ENCODE measurements around the gene TNS3. TPM values are rescaled to one million over a fixed set of nuclear protein-coding genes. Genes with fewer than 3 reads are reported as not detected.
A peak's percentile ranks its signal among the peaks of the same experiment; 100 is the strongest.

The TNS3 gene
- total RNA-seq, 1 donor from 2014 or later, result 30.3 TPM

GRCh38 chr7:47546733-47547494 lies 35.0 kb downstream of the TNS3 start:
- intact Hi-C loops (cut with micrococcal nuclease), result no loop called here
- DNase-seq (no peak), ATAC-seq (ENCODE audit: low read depth) (no peak)
- Mint-ChIP-seq H3K4me3 (no peak overlapping the region), H3K27ac (no peak overlapping the region), H3K4me1 (peaks cover 43% of the 10 kb centered on the region), H3K9me3 (no peaks in the 10 kb centered on the region), H3K27me3 (no peaks in the 10 kb centered on the region), H3K36me3 (ENCODE audit: low read depth) (peaks cover 7% of the 10 kb centered on the region)
- CTCF ChIA-PET, result no interaction called here
- POLR2A ChIA-PET, result interaction anchor here (0.7 kb wide), 1 partner anchor 18 kb away, joined by 3 read pairs; no protein-coding TSS in a partner anchor
- no peak for TF ChIP-seq CTCF (IDR thresholded peaks at IDR 0.05)

DNA sequence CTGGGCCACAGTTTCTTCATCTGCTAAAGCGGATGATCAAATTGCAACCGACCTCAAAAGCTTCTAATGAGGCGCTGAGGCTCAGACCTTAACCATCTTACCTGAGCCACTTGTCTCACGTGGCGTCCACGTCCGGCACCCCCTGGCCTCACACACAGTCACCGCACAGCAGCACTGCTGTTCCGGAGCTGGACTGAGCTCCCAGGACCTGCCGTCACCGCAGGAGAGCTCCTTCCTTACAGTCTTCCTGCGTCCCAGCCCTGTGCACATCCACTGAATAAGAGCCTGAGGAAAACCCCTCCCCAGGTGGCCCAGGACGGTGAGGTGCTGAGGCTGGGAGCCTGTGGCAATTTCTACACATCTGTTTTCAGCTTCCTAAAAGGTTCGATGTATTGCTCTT lies 35.7 kb downstream of the TNS3 start:
- CTCF ChIA-PET, result no interaction called here
- peak overlapping the region; percentile 9 for H3K27ac Mint-ChIP-seq
- ATAC-seq (ENCODE audit: low read depth), result no peak

DNA sequence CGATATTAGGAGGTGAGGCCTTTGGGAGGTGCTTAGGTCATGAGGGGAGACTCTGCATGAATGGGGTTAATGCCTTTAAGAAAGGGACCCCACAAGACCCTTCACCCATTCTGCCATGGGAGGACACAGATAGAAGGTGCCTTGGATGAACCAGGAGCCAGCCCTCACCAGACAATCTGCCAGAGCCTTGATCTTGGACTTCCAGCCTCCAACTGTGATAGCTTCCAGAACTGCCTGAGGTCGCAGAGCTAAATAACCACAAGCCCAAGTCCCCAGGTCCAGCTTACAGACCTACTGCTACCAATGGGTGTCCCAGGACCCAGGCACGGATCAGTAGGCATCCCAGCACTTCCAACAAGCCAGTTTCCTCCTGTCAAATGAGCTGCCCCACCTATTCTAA lies 37.5 kb downstream of the TNS3 start:
- H3K27ac Mint-ChIP-seq, result no peak overlapping the region
- no peak overlapping the region for H3K4me3 Mint-ChIP-seq
- H3K4me1 Mint-ChIP-seq, result peaks cover 42% of the 10 kb centered on the region
- H3K27me3 Mint-ChIP-seq, result no peaks in the 10 kb centered on the region
- POLR2A ChIA-PET, result interaction anchor here (0.6 to 1.1 kb wide), 2 partner anchors 23 to 126 kb away, joined by 3 to 6 read pairs; no protein-coding TSS in a partner anchor
- peaks cover 10% of the 10 kb centered on the region for H3K36me3 Mint-ChIP-seq (ENCODE audit: low read depth)
- CTCF ChIA-PET, result interaction anchor here (0.8 kb wide), 1 partner anchor 100 kb away, joined by 3 read pairs; no protein-coding TSS in a partner anchor
- H3K9me3 Mint-ChIP-seq, result no peaks in the 10 kb centered on the region
- DNase-seq, result no peak
- no peak for TF ChIP-seq CTCF (IDR thresholded peaks at IDR 0.05)
- intact Hi-C loops (cut with micrococcal nuclease), result loop anchor here (2.0 to 5.0 kb wide), 2 partner anchors 30 to 62 kb away; no protein-coding TSS in a partner anchor
- ATAC-seq (ENCODE audit: low read depth), result no peak

More for the DNA sequence above, 35.7 kb downstream of the TNS3 start:
- POLR2A ChIA-PET, result interaction anchor here (0.7 kb wide), 1 partner anchor 18 kb away, joined by 3 read pairs; no protein-coding TSS in a partner anchor
- Mint-ChIP-seq H3K4me1 (peaks cover 42% of the 10 kb centered on the region), H3K27me3 (no peaks in the 10 kb centered on the region), H3K4me3 (no peak overlapping the region), H3K36me3 (ENCODE audit: low read depth) (peaks cover 7% of the 10 kb centered on the region), H3K9me3 (no peaks in the 10 kb centered on the region)
- TF ChIP-seq CTCF (IDR thresholded peaks at IDR 0.05), result no peak
- no peak for DNase-seq
- intact Hi-C loops (cut with micrococcal nuclease), result no loop called here

DNA sequence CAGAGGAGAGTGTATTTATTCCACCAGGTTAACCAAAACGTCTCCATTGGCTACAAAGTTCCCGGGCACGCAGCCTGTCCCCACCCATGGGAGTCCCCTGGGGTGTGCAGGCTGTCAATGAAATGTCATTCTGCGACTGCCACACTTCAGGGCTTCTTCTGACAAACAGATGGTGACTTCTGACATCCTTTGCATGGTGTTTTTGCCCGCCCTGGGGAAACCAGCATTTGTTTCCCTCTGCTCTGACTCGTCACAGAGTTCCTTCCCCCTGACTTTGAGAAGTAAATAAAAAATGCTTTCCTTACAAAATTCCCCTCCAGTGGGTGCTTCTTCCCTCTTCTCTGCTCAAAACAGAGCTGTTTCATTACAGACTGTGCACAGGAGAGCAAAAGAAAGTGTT lies 38.2 kb downstream of the TNS3 start:
- DNase-seq (peak; percentile 40), ATAC-seq (ENCODE audit: low read depth) (peak; percentile 94)
- intact Hi-C loops (cut with micrococcal nuclease), result loop anchor here (1.0 to 5.0 kb wide), 4 partner anchors 9 to 61 kb away; no protein-coding TSS in a partner anchor
- Mint-ChIP-seq H3K36me3 (ENCODE audit: low read depth) (peaks cover 10% of the 10 kb centered on the region), H3K4me3 (peak overlapping the region; percentile 36), H3K27me3 (no peaks in the 10 kb centered on the region), H3K4me1 (peaks cover 47% of the 10 kb centered on the region), H3K27ac (peak overlapping the region; percentile 47), H3K9me3 (no peaks in the 10 kb centered on the region)
- ChIA-PET CTCF (interaction anchor here (0.8 kb wide), 1 partner anchor 99 kb away, joined by 3 read pairs; no protein-coding TSS in a partner anchor), POLR2A (interaction anchor here (0.6 to 1.1 kb wide), 3 partner anchors 41 to 1814 kb away, joined by 3 to 6 read pairs (median 4); no protein-coding TSS in a partner anchor)
- TF ChIP-seq CTCF (IDR thresholded peaks at IDR 0.05), result no peak

DNA sequence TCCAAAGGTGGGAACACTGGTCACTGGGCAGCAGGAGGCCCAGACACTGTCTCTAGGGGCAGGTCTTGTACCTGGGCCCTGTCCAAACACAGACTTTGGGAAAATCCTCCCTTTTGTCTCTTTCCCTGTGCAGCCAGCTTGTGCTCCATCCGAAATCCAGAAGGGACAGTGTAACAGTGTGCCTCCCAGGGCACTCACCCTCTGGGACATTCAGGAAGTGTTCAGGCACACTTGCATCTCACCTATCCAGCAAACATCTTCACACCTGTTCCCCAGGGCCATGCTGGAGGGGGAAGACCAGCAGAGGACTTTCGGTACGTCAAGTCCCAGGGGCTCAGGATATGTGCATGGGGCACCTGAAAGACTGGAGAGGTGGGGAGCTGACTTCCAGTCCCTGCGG lies 38.9 kb downstream of the TNS3 start:
- no peak overlapping the region for H3K27ac Mint-ChIP-seq
- H3K9me3 Mint-ChIP-seq, result no peaks in the 10 kb centered on the region
- intact Hi-C loops (cut with micrococcal nuclease), result loop anchor here (1.0 to 5.0 kb wide), 3 partner anchors 9 to 61 kb away; no protein-coding TSS in a partner anchor
- CTCF ChIA-PET, result interaction anchor here (0.9 kb wide), 1 partner anchor 98 kb away, joined by 3 read pairs; no protein-coding TSS in a partner anchor
- H3K36me3 Mint-ChIP-seq (ENCODE audit: low read depth), result peaks cover 10% of the 10 kb centered on the region
- no peak for ATAC-seq (ENCODE audit: low read depth)
- POLR2A ChIA-PET, result interaction anchor here (0.6 kb wide), 1 partner anchor 10 kb away, joined by 3 read pairs; no protein-coding TSS in a partner anchor
- peaks cover 47% of the 10 kb centered on the region for H3K4me1 Mint-ChIP-seq
- H3K27me3 Mint-ChIP-seq, result no peaks in the 10 kb centered on the region
- no peak overlapping the region for H3K4me3 Mint-ChIP-seq
- no peak for TF ChIP-seq CTCF (IDR thresholded peaks at IDR 0.05)
- DNase-seq, result no peak

Measured in activated B cell treated with CpG ODN at 0.5 μM for 24 hours (primary cell).